ENCODE data around the gene KMT2C. TPM values are rescaled to one million over a fixed set of nuclear protein-coding genes. Genes with fewer than 3 reads are reported as not detected.
"Not testable (repeated sequence)": the region's sequence is repeated elsewhere in the genome, so short reads cannot be mapped to it uniquely, and the experiment has no call there.

Gene KMT2C
- polyA plus RNA-seq, 5 donors = 22.7 to 43.5 (median 35.9) TPM

DNA sequence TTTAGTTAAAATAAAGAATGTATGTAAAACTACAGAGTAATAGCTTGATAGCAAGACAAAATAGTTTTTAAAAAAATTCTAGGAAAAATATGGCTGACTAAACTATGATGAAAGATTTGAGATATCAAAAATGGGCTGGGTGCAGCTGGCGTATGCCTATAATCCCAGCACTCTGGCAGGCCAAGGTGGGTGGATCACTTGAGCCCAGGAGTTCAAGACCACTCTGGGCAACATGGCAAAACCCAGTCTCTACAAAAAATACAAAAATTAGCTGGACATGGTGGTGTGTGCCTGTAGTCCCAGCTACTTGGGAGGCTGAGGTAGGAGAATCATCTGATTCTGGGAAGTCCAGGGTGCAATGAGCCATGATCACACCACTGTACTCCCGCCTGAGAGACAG lies 29.8 kb downstream of the KMT2C start:
- not testable (repeated sequence) for DNase-seq

DNA sequence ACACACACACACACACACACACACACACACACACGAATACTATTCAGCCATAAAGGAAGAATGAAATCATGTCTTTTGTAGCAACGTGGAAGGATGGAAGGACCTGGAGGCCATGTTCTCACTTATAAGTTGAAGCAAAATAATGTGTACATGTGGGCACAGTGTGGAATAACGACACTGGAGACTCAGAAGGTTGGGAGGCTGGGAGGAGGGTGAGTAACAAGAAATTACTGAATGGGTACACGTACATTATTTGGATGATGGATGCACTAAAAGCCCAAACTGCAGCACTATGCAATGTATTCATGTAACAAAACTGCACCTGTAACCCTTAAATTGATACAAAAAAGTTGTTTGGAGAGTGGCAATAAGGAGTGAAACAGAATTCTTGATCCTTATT lies 32.1 kb downstream of the KMT2C start:
- DNase-seq = no peak

DNA sequence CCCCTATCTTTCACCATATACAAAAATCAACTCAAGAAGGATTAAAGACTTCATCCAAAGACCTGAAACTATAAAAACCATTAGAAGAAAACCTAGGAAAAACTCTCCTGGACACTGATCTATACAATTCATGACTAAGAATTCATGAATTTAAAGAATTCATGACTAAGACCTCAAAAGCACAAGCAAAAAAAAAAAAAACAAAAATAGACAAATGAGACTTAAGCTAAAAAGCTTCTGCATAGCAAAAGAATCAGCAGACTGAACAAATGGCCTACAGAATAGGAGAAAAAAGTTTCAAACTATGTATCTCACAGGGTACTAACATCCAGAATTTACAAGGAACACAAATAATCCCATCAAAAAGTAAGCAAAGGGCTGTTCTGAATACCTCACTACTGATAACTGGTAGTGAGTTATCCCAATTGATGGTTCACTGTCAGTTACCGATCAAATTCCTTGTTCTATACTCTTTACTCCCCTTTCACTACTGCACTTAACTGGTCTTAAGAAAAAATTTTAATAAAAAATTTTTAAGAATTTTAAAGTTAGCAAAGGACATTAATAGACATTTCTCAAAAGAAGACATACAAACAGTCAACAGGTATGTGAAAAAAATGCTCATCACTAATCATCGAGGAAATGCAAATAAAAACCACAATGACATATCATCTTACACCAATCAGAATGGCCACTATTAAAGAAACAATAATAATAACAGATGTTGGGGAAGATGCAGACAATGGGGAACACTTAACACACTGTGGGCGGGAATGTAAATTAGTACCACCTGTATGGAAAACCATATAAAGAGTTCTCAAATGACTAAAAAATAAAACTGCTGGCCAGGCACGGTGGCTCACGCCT lies 33.2 kb downstream of the KMT2C start:
- DNase-seq = no peak

DNA sequence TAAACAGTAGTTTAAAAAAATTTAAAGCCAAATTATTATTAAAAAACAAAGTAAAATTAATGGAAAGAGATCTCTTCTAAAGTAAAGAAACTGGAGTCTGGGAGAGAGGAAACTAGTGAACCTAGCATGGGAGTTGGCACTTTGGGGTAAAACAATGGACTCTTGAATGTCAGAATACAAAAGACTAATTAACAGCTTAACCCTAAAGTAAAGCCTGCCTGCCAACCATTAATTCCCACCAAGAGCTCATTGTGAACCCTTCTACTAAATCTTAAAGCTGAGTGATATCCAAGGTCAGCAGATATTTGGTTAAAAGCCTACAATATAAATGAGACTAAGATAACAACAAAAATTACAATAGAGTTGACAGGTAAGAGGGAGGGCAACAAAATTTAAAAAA lies 36.5 kb downstream of the KMT2C start:
- DNase-seq = no peak

DNA sequence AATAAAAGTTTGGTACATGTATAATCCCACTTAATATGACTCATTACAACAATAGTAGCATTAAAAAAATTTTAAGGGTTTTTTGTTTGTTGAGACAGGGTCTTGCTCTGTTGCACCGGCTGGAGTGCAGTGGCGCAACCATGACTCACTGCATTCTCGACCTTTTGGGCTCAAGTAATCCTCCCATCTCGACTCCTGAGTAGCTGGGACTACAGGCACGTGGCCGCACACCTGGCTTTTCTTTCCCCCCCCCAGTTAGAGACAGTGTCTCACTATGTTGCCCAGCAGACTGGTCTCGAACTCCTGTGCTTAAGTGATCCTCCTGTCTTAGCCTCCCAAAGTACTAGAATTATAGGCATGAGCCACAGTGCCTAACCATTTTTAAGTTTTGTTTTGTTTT lies 40.7 kb downstream of the KMT2C start:
- DNase-seq = no peak

DNA sequence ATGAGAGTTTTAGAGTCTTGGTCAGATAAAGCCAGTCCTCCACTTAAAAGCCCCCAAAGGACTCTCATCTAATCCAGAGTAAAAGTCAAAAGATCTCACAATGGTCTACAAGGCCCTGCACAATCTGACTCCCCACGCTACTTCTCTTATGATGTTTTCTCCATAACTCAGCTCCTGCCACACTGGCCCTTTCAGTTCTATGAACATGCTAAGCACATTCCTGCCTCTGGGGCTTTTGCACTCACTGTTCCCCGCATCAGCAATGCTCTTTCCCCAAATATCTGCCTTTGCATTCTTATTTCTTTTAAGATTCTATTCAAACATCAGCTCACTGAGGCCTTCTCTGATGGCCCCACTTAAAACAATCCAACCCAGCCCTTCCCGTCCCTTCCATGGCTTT lies 41.6 kb downstream of the KMT2C start:
- DNase-seq = peak in 1 of 2 donors; percentile 28

DNA sequence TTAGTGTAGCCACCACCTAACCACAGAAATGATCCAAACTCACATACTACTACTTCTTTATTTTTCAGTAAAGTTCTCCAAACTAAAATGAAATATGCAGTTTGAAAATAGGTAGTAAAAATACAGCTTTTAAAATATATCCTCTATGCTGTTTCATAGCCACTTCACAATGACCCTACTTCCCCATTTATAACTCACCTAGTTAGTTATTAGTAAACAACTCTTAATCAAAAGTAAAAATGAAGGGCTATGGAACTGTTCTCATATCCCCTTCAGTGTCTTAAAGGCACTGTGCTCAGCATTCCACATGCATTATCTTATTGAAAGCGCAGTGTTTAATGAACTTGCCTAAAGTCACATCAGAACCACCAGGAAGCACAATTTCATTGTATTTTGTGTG lies 43.5 kb downstream of the KMT2C start:
- DNase-seq = no peak

DNA sequence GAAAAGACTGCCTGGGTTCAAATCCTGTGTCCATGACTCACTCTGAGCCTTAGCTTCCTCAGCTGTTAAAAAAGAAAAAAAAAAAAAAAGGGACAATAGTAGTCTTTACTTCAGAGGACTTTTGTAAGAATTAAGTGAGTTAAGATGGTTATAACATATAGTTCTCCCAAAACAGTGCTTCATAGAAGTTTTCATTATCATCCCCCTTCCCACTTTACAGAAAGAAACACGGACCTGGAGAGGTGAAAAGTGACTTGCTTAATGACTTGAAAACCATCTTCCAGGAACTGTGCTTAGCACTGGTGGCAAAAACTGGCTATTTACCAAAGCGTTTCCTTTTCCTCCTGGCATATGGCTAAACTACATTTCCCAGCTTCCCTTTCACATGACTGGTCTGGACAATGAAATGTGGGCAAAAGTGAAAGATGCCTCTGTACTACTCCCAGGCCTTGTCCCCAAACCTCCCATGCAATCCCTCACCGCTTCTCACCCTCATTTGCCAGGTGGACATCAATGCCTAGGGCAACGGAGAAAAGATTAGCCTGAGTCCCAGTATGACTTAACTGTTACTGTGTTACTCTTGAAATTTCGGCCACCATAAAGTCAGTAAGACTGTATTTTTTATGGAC lies 49.6 kb downstream of the KMT2C start:
- DNase-seq = not testable (repeated sequence)

DNA sequence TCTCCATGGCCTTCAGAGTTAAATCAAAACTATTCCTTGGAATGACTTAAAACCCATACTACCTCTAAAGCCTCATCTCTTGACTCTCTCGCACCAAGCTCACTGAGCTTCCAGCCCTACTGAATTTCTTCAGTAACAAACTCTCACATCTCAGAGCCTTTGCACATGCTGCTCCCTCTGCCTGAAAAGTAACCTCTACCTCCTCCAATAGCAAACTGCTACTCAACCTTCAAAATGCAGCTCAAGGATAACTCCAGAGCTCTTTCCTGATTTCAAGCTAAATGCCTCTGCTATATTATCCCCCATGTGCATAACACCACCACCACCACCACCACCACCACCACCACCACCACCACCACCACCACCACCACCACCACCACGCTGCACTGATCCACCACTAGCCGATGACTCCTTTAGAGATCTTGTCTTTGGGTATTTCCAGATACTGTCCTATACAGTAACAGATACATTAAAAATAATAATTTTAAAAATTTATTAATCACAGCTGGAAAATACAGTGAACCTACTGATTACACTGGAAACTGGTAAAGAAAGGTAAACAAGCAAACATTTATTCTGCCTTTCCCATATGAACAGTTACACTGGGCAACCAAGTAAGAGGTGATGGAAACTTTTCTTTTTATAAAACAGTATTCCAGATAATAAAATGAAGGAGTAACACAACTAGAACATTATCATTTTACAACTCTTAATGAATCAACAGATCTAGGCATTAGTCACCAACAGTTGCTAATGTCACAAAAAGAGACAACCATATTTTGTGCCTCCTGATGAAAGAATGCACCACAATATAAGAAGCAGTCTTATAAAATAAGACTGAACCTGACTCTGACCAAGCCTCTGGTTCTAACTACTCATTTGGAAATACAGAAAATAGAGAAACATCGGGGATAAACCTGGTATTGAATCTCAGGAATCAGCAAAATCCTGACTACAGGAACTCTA lies 51.3 kb downstream of the KMT2C start:
- DNase-seq = not testable (repeated sequence)

DNA sequence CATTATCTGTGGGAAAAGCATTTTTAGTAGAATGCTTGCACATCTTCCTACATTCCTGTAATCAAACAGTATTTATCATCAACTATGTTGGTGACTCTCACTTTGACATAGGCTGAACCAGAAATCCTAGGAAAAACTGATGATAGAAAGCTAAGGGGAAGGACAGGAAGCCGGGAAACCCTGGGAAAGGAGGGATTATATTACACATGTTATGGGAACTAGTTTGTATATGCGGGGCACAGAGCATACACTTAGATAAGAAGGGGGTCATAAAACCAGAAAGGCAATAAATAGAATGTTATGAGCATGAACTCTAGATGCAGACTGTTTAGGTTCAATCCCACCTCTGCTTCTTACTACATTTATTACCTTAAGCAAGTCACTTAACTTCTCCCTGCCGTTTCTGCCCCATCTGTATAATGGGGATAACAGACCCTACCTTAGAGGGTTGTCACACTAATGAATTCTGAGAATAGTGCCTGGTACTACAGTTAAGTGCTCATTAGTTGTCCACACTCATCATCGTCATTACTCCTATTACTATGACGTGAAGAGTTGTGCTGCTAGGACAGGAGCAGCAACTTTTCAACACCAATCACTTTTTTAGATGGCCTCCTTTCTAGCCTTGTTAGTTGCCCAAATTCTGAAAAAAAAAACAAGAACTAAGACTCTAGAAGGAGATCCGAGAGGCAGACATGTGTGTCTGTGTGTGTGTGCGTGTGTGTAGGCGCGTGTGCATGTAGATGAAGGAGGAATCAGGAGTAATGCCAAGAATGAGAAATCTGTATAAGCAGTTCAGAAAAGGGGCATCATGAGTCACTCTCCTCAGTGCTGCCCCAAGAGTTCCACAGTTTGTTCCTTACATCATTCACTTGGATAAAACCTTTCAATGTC lies 52.2 kb downstream of the KMT2C start:
- DNase-seq = no peak

DNA sequence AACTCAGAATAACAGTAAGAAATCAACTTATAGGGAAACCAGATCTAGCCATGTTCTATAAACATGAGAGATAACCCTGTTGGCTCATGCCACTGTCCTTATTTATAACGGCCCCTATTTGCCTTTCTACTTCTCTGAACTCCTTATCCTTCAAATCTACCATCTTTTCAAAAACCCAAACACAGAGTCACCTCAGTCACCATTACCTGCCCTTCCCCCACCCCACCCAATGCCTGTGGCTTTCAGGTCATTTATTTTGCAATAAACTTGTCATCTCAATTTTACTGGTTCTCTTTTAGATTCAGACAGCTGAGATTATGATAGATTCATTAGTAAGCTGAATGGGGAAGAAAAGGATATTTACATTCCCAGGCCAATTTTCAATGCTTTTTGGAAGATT lies 53.6 kb downstream of the KMT2C start:
- DNase-seq = no peak

DNA sequence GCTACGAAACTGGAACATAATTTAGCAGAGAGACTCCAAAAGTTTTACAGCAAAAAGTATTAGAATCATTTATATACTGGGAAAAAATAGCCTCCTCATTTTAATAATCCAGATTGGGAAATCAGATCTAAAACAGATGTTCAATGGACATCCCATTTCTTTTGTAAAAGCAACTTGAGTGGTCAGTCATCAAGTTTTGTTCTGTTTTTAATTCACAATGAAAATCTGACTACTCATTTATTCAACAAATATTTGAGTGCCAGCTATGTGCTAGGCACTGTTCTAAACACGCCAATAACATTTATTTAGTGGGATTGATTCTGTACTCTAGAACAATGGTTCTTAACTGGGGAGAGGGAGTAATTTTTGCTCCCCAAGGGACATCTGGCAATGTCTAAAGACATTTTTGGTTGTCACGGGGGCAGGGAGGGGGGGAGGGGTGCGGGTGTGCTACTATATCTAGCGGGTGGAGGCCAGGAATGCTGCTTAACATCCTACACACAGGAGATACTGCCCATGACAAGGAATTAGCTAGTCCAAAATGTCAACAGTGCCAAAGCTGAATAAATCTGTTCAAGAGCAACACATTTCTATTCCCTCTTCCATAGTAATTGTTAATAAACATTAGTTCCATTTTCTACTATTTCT lies 54.7 kb downstream of the KMT2C start:
- not testable (repeated sequence) for DNase-seq

DNA sequence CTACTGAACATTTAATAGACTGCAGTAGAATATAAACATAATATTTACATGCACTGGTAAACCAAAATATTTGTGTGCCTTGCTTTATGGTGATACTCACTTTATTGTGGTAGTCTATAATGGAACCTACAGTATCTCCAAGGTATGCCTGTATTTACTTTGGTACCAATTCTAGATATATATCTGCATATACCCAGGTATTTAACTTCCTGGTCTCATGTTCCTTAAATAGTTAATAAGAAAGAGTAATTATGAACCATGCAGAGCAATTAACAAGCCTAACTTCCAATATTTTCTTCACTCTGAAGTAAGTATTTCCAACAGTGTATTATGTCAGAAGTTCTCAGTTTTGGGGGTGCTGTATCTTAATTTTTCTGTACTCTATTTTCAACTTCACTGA lies 57.3 kb downstream of the KMT2C start:
- DNase-seq = not testable (repeated sequence)

DNA sequence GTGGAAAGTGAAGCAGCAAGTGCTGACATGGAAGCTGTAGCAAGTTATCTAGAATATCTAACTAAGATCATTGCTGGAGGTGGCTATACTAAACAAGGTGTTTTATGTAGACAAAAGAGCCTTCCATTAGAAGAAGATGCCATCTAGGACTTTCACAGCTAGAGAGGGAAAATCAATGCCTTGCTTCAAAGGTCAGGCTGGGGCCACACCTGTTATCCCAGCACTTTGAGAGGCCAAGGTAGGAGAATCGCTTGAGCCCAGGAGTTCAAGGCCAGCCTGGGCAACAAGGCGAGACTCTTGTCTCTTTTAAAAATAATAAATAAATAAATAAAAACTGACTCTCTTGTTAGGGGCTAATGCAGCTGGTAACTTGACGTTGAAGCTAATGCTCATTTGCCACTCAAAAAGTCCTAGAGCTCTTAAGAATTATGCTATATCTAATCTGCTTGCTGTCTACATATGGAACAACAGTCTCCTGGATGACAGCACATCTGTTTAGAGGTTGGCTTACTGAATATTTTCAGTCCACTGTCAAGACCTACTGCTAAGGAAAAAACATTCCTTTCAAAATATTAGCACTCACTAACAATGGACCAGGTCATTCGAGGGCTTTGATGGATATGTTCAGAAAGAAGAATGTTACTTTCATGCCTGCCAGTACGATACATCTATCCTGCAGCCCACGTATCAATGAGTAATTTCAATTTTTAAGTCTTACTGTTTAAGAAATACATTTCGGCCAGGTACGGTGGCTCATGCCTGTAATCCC lies 58.9 kb downstream of the KMT2C start:
- not testable (repeated sequence) for DNase-seq

DNA sequence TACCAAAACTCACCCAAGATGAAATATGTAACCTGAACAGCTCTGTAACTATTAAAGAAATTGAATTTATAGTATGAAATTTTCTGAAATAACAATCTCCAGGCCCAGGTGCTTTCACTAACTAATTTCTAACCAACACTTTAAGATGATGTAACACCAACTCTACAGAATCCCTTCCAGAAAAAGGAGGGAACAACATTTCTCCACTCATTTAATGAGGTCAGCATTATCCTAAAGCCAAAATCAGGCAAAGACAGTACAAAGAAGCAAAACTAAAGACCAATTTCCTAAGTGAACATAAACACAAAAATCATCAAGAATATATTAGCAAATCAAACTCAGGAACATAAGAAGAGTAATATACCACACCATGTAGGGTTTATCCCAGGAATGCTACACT lies 65.5 kb downstream of the KMT2C start:
- DNase-seq = no peak

DNA sequence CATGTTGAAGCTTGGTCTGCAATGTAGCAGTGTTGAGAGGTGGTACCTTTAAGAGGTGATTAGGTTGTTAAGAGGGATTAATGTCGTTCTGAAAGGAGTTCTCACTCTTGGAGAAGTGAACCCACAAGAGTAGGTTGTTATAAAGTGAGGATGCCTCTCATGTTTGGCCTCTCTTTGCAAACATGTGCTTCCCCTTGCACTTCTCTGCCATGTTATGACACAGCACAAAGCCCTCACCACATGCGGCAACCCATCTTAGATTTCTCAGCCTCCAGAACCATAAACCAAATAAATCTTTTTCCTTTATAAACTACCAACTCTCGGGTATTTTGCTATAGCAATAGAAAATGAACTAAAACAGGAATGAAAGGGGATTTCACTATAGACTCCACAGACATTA lies 66.3 kb downstream of the KMT2C start:
- no peak for DNase-seq

DNA sequence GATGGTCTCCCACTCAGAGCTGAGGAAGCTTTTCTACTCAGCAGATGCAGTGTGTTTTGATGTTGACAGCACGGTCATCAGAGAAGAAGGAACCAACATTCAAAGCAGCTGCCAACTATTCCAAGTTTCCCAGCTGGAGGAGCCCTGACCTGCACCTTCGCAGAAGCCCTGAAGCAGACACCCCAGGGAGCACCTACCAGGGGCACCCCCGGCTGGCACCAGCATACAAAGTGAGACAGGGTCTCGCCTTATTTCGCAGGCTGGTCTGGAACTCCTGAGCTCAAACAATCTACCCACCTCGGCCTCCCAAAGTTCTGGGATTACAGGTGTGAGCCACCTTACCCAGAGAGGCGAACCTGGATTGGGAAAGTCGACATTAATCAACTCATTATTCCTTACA lies 68.6 kb downstream of the KMT2C start:
- DNase-seq = no peak

DNA sequence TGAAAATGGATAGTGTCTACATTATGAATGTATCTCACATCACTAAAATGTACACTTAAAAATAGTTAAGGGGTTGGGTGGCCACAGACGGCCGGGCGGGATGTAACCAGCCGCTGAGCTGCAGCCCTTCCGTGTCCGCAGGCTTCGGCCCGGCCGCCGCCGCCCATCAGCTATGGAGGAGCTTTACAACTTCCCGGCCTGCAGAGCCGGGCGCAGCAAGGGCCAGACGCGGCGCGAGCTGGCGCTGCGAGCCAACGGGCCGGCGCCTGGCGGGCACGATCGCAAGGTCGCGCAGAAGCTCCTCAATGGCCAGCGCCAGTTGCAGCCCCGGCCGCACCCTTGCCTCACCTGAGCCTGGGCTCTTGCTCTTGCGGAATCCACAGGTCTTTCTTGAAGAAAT lies 69.1 kb downstream of the KMT2C start:
- peak in 1 of 2 donors; percentile 6 for DNase-seq

DNA sequence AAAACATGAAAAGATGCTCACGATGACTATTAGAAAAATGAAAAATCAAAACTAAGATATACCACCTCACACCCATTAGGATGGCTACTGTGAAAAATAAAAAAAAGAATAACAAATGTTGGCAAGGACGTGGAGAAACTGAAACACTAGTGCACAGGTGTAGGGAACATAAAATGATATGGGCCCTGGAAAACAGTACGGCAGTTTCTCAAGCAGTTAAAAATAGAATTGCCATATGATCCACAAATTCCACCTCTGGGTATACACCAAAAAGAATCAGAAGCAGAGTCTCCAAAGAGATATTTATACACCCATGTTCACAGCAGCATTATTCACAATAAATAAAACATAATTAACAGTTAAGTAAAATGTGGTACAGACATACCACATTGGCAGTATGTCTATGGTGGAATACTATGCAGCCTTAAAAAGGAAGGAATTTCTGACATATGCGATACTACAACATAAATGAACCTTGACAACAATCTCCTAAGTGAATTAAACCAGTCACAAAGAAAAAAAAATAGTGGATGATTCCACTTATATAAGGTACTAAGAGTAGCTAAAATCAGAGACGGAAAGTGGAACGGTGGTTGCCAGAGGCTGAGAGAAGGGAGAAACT lies 69.7 kb downstream of the KMT2C start:
- DNase-seq = no peak
